Keratinocyte (primary cell): ENCODE results near the gene ZBTB46.

ENCODE experiments used
- EZH2 ChIP-seq: IDR thresholded peaks from one replicate; pipeline ENCODE4 v1.6.1; 2012; ENCODE audit warnings: inconsistent platforms, mild to moderate bottlenecking, low read length, moderate library complexity
- TF ChIP-seq, protein P1 (sequence below), 3 experiments: IDR thresholded peaks in 1 of 3; conservative IDR thresholded peaks in 1 of 3; optimal IDR thresholded peaks in 1 of 3; 2 replicates in 2 of 3; 3 replicates in 1 of 3; pipeline versions ENCODE3 to v1.5.1; 2011; ENCODE audit warnings: low read length in 3 of 3, mild to moderate bottlenecking in 3 of 3, moderate library complexity in 2 of 3, control low read depth in 1 of 3, inconsistent platforms in 1 of 3; ENCODE audit not compliant: insufficient read depth in 2 of 3; ENCODE audit errors: extremely low read depth in 1 of 3

DNA sequence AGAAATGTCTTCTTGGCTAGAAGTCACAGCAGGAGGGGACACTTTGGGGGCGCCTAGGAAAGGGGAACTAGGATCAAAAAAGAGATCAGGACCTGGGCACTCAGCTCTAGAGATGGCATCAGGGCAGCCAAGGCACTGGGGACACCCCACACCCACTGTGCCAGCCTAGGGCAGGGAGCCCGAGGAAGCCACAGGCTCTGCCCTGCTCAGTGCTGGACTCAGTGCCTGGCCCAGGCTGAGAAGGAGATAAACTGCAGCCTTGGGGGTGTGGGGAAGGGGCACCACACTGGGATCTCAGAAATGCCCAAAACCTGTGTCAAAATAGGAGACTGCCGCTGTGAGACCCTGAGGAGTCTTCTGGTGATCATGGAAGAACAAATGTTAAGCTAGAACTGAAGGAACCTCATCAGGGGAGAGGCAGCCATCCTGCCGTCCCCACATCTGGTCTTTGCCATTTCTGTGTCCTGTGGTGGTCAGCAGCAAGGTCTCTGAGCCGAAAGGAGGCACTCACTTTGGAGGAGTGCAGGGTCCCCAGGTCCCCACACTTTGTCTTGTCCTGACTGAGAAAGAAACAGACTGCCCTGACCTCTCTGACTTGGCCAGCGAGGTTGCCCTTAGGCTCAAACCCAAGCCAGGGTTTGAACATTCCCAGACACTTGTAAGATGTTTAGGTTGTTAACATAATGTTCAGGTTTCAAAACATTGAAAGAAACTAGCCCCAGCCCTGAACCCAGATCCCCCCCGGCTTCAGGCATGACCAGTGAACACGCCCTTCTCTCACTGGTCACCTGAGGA lies 125.6 kb downstream of the ZBTB46 start:
- TF ChIP-seq, protein P1, sequence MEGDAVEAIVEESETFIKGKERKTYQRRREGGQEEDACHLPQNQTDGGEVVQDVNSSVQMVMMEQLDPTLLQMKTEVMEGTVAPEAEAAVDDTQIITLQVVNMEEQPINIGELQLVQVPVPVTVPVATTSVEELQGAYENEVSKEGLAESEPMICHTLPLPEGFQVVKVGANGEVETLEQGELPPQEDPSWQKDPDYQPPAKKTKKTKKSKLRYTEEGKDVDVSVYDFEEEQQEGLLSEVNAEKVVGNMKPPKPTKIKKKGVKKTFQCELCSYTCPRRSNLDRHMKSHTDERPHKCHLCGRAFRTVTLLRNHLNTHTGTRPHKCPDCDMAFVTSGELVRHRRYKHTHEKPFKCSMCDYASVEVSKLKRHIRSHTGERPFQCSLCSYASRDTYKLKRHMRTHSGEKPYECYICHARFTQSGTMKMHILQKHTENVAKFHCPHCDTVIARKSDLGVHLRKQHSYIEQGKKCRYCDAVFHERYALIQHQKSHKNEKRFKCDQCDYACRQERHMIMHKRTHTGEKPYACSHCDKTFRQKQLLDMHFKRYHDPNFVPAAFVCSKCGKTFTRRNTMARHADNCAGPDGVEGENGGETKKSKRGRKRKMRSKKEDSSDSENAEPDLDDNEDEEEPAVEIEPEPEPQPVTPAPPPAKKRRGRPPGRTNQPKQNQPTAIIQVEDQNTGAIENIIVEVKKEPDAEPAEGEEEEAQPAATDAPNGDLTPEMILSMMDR (optimal IDR thresholded peaks at IDR 0.05 in 1 of 3, IDR thresholded peaks at IDR 0.05 in 1 of 3, conservative IDR thresholded peaks at IDR 0.05 in 1 of 3; ENCODE audit: extremely low read depth in 1 of 3, insufficient read depth in 2 of 3, low read length in 3 of 3) = no peak
- no peak for TF ChIP-seq EZH2
